GM10847 (cell line): ENCODE data around the gene MBP.

Source experiments
- POLR2A ChIP-seq: IDR thresholded peaks from 2 replicates; pipeline ENCODE4 v1.6.1; 2011; ENCODE audit not compliant: insufficient read length; ENCODE audit errors: extremely low read depth

The MBP gene

GRCh38 chr18:77095391-77096371 lies 36.9 kb downstream of the MBP start:
- no peak for TF ChIP-seq POLR2A

GRCh38 chr18:77093586-77093985 lies 39.0 kb downstream of the MBP start:
- TF ChIP-seq POLR2A: no peak

GRCh38 chr18:77093067-77093430 lies 39.5 kb downstream of the MBP start:
- no peak for TF ChIP-seq POLR2A

GRCh38 chr18:77092104-77093066 lies 40.2 kb downstream of the MBP start:
- TF ChIP-seq POLR2A: no peak

- TF ChIP-seq POLR2A: no peak
Measured at GRCh38 chr18:77091366-77091765, 41.2 kb downstream of the MBP start.

GRCh38 chr18:77090546-77091174 lies 41.9 kb downstream of the MBP start:
- TF ChIP-seq POLR2A: no peak

GRCh38 chr18:77089723-77090285 lies 42.8 kb downstream of the MBP start:
- TF ChIP-seq POLR2A: no peak

- TF ChIP-seq POLR2A: no peak
Measured at GRCh38 chr18:77088963-77089722, 43.4 kb downstream of the MBP start.

GRCh38 chr18:77087393-77088141 lies 45.0 kb downstream of the MBP start:
- no peak for TF ChIP-seq POLR2A

- TF ChIP-seq POLR2A: no peak
Measured at GRCh38 chr18:77086656-77087392, 45.8 kb downstream of the MBP start.

GRCh38 chr18:77086034-77086433 lies 46.5 kb downstream of the MBP start:
- no peak for TF ChIP-seq POLR2A

- TF ChIP-seq POLR2A: no peak
Measured at GRCh38 chr18:77084688-77085035, 47.9 kb downstream of the MBP start.
